Tibial artery (tissue), 4 donors: ENCODE results near the gene AHDC1.

Source experiments
- DNase-seq, 2 donors: peaks; one replicate each; pipeline ENCODE4 v3.0.0-alpha.2; 2019
- H3K27ac ChIP-seq, 2 donors: fragments of 200-600 bp; sonication (generic) in 1 of 2; 1 replicate in 1 of 2; 2 replicates in 1 of 2; pipeline ENCODE4 v1.5.1; 2018 to 2019; ENCODE audit warnings: mild to moderate bottlenecking in 1 of 2
- H3K27me3 ChIP-seq, 2 donors: fragments of 200-600 bp; sonication (generic) in 1 of 2; one replicate each; pipeline versions ENCODE4 v1.5.1 to v1.6.0; 2016 to 2019
- H3K36me3 ChIP-seq, 3 donors: fragments of 200-600 bp; sonication (generic) in 2 of 3; one replicate each; pipeline ENCODE4 v1.5.1; 2016 to 2019; ENCODE audit warnings: mild to moderate bottlenecking in 2 of 3
- H3K4me1 ChIP-seq, 4 donors: fragments of 200-600 bp; sonication (generic) in 2 of 4; 1 replicate in 3 of 4; 2 replicates in 1 of 4; pipeline ENCODE4 v1.5.1; 2016 to 2019
- H3K4me3 ChIP-seq, 2 donors: fragments of 200-600 bp; sonication (generic) in 1 of 2; 1 replicate in 1 of 2; 2 replicates in 1 of 2; pipeline ENCODE4 v1.5.1; 2018 to 2019; ENCODE audit warnings: mild to moderate bottlenecking in 2 of 2
- H3K9me3 ChIP-seq, 3 donors: fragments of 200-600 bp; sonication (generic) in 1 of 3; one replicate each; pipeline ENCODE4 v1.5.1; 2016 to 2019
- CTCF ChIP-seq, 2 experiments: fragments of 200-600 bp in 1 of 2; fragments of 450-650 bp in 1 of 2; IDR thresholded peaks; one replicate each; pipeline ENCODE4 v1.5.1; 2017 to 2019; ENCODE audit warnings: antibody characterized with exemption in 2 of 2, mild to moderate bottlenecking in 1 of 2, moderate library complexity in 1 of 2
- intact Hi-C: fragments of 100-400 bp; cut with DNase I; formaldehyde crosslinking; loops from one replicate; pipeline ENCODE4 v1.15.0; 2023; ENCODE audit warnings: low total_unique reads

The AHDC1 gene

GRCh38 chr1:27635396-27636142 lies 31.6 kb upstream of the AHDC1 start:
- Histone ChIP-seq H3K27ac (no peak overlapping the region), H3K36me3 (no peaks in the 10 kb centered on the region), H3K4me3 (no peak overlapping the region), H3K27me3 (peaks cover 0 to 27% of the 10 kb centered on the region in 2 donors), H3K4me1 (peaks cover 0 to 19% (median 10%) of the 10 kb centered on the region in 4 donors), H3K9me3 (no peaks in the 10 kb centered on the region)
- DNase-seq, result no peak
- no peak for TF ChIP-seq CTCF (IDR thresholded peaks at IDR 0.05)
- intact Hi-C loops, result no loop called here

- Histone ChIP-seq H3K4me3 (peak within 1 kb of the TSS; percentile 35 to 58), H3K4me1 (peaks cover 0 to 19% (median 12%) of the 10 kb centered on the region in 4 donors), H3K9me3 (no peaks in the 10 kb centered on the region), H3K27ac (peak within 1 kb of the TSS; percentile 25 to 42), H3K36me3 (no peaks in the 10 kb centered on the region), H3K27me3 (peaks cover 0 to 27% of the 10 kb centered on the region in 2 donors)
- TF ChIP-seq CTCF (IDR thresholded peaks at IDR 0.05), result no peak
- intact Hi-C loops, result no loop called here
- peak in 1 of 2 donors; percentile 49 for DNase-seq
These were observed 31.0 kb upstream of the AHDC1 start, which contains the start of gene FGR for GRCh38 chr1:27634985-27635367. Gene FGR, minus strand, starts transcription at chr1:27635185. Its CDS starts 11,269 bp downstream, at chr1:27623916.

- Histone ChIP-seq H3K4me1 (peaks cover 0 to 19% (median 12%) of the 10 kb centered on the region in 4 donors), H3K4me3 (peak overlapping the region; percentile 35 to 58), H3K36me3 (no peaks in the 10 kb centered on the region), H3K27me3 (peaks cover 0 to 27% of the 10 kb centered on the region in 2 donors), H3K27ac (peak overlapping the region; percentile 25 to 42), H3K9me3 (no peaks in the 10 kb centered on the region)
- intact Hi-C loops, result no loop called here
- DNase-seq, result no peak
- TF ChIP-seq CTCF (IDR thresholded peaks at IDR 0.05), result no peak
These were observed 30.4 kb upstream of the AHDC1 start for GRCh38 chr1:27634177-27634984.

- DNase-seq, result no peak
- peak overlapping the region; percentile 25 to 42 for H3K27ac ChIP-seq
- H3K4me3 ChIP-seq, result peak overlapping the region; percentile 35 to 58
- no peak for TF ChIP-seq CTCF (IDR thresholded peaks at IDR 0.05)
- H3K9me3 ChIP-seq, result no peaks in the 10 kb centered on the region
- peaks cover 0 to 27% of the 10 kb centered on the region in 2 donors for H3K27me3 ChIP-seq
- intact Hi-C loops, result no loop called here
- H3K4me1 ChIP-seq, result peaks cover 0 to 19% (median 12%) of the 10 kb centered on the region in 4 donors
- H3K36me3 ChIP-seq, result no peaks in the 10 kb centered on the region
These were observed 29.8 kb upstream of the AHDC1 start for GRCh38 chr1:27633640-27634176.

- Histone ChIP-seq H3K27me3 (peaks cover 0 to 27% of the 10 kb centered on the region in 2 donors), H3K9me3 (no peaks in the 10 kb centered on the region), H3K4me3 (peak overlapping the region in 1 of 2 donors; percentile 58), H3K4me1 (peaks cover 0 to 19% (median 12%) of the 10 kb centered on the region in 4 donors), H3K36me3 (no peaks in the 10 kb centered on the region), H3K27ac (no peak overlapping the region)
- intact Hi-C loops, result no loop called here
- no peak for TF ChIP-seq CTCF (IDR thresholded peaks at IDR 0.05)
- no peak for DNase-seq
These were observed 29.3 kb upstream of the AHDC1 start for GRCh38 chr1:27633298-27633610.
